HG02973 (cell line): ENCODE results near the gene SULT6B1.
"Not testable (repeated sequence)": the region's sequence is repeated elsewhere in the genome, so short reads cannot be mapped to it uniquely, and the experiment has no call there.

ENCODE experiments used
- ATAC-seq: cut with Tn5 transposase; IDR thresholded peaks from one replicate; pipeline ENCODE4 v1.9.1; 2021; ENCODE audit warnings: moderate library complexity; ENCODE audit not compliant: unreplicated experiment

The SULT6B1 gene

DNA sequence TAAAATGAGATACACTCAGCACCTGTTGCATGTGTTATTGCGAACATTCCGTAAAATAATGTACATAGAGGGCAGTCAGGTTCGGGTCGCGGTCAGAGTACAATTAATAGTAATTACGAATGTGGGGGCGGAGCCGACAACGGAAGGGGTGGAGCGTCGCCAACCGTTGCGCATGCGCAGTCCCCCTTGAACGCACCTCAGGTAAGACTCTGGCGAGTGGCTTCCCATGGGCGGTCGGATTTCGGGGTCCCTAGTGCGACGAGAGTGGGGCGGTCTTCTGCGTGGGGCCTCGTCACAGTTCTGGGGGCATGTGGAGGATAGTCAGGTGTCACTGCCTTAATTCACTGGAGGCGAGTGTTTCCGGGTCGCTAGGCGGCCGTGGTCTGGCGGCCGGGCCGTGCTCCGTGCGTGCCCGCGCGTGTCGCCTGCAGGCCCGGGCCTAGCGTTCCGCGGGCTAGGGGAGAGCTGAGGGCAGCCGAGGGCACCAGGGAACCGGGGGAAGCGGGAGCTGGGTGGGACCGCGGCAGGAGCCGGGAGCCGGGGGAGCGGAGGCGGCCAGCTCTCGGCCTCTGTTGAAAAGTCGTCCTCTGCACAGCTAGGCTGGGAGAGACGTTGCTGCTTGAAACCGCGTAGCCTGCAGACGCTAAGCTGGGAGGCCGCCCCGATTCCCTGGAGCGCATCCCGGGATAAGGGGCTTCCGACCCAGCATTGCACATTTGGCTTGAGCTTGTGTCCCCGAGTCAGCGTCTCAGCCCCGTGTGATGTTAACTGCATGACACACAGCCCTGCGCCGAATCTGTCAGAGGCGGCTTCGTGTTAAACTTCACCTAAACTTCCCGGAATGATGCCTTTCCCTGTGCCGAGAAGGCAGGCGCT lies 8.1 kb upstream of the SULT6B1 start, which contains the start of gene CEBPZOS:
Gene CEBPZOS (plus strand): TSS at position 177 of the 876 bp plus-strand sequence. CDS start 3,209 bp downstream, outside the sequence.
- ATAC-seq: peak; percentile 72

DNA sequence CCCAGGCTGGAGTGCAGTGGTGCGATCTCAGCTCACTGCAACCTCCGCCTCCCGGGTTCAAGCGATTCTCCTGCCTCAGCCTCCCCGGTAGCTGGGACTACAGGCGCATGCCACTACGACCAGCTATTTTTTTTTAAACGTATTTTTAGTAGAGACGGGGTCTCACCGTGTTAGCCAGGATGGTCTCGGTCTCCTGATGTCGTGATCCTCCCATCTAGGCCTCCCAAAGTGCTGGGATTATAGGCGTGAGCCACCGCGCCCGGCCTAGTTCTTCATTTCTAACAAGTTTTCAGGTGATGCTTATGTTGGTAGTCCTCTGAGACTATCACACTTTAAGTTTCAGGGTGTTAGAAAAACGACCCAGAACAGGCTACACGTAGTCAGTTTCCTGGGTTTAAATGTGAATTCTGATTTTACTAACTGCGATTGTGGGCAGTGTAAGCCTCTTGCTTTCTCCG lies 7.4 kb upstream of the SULT6B1 start:
- not testable (repeated sequence) for ATAC-seq

DNA sequence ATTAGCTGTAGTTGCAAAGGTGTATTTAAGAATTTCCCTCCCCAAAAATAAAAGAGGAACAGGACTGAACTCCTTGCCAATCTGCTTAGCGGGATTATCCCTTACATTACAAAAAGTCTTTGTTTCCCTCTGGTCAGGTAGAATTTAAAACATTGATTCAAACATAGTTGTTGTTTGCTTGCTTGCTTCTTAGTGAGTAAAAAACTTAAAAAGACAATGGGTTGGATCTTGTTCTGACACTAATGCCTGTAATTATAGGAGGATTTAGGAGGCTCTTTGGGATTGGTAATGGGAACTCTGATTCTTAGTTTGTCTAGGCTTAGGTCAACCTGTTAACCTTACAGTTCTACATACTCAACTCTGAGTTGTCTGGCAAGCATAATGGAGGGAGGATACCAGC lies 4.1 kb upstream of the SULT6B1 start:
- no peak for ATAC-seq

DNA sequence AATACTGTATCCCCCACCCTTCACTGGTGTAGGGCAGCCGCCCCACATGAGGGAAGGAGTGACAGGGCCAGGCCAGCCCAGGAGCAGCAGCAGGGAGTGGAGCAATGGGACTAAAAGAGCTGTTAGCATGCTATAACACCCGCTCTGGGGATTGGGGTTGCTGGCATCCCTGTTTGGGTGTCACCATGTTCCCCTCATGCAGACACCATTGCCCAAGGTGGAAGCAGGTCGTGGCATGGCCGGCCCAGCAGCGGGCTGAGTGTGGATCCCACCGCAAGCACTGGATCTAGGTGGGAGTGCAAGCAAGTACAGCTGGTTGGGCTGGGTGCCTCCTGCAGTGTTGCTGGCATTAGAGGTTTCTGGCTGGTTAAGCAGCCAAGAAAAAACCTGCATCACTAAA lies 3.3 kb upstream of the SULT6B1 start:
- ATAC-seq: no peak

DNA sequence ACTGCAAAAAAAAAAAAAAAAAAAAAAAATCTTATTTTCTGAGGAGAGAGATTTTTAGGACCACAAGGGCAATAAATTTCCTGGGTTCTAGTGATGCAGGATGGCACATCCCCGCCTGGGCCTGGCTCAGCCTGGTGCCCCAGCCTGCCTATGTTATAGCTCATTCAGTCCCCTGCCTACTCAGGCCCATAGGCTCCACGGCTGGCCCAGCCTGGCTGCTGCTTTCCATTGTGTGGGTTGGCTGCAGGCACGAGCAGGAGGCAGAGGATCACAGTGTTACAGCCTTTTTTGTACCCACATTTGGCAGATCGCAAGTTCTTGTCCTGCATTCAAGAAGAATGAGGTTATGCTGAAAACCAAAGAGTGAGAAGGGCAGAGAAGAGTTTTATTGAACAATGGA lies 2.8 kb upstream of the SULT6B1 start:
- no peak for ATAC-seq

DNA sequence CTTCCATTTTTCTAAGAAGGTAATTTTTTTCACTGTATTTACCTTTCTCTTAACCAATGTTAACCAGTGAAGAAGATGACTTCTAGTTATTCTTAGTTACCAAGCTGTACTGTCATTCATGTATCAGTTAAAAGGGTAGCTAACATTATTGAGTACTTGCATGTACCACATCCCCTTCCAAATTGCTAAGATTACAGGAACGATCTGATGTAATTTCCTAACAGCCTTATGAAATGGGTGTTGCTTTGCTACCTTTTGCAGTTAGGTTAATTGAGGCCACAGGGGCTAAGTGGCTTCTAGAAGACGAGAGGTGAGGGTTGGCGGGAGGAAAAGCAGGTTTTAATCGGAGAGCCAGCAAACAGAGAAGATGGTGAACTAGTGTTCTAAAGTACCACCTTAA lies 1.8 kb upstream of the SULT6B1 start:
- ATAC-seq: no peak

DNA sequence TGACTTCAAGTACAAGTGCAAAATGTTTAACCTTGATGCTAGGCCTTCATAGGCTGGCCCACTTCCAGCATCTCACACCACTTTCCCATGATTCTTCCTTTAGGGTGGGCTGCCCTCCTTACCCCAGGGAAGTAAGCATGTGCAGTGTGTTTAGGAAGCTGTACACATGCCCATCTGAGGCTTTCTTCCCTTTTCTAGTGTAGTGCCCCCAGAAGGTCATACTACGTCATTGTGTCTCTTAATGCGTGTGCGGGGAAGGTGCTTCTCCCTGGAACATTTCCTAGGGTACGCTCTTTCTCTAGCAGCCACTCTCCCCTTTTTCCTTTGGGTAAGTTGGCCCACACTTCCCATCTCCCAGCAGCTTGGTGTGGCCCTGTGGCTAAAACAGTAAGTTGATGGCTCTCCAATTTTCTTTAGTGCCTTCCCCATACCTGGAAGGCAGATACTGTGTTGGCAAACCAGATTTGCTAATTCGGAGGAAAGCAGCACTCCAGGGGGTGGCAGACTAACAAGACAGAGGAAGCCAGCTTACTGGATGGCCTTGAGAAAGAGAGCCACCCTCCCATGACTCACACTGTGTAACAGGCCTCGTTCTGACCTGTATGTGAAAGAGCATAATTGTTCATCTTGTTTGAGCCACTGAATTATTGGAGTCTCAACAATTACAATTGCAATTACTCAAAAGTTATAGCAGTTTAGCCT lies 1.1 kb upstream of the SULT6B1 start:
- no peak for ATAC-seq

DNA sequence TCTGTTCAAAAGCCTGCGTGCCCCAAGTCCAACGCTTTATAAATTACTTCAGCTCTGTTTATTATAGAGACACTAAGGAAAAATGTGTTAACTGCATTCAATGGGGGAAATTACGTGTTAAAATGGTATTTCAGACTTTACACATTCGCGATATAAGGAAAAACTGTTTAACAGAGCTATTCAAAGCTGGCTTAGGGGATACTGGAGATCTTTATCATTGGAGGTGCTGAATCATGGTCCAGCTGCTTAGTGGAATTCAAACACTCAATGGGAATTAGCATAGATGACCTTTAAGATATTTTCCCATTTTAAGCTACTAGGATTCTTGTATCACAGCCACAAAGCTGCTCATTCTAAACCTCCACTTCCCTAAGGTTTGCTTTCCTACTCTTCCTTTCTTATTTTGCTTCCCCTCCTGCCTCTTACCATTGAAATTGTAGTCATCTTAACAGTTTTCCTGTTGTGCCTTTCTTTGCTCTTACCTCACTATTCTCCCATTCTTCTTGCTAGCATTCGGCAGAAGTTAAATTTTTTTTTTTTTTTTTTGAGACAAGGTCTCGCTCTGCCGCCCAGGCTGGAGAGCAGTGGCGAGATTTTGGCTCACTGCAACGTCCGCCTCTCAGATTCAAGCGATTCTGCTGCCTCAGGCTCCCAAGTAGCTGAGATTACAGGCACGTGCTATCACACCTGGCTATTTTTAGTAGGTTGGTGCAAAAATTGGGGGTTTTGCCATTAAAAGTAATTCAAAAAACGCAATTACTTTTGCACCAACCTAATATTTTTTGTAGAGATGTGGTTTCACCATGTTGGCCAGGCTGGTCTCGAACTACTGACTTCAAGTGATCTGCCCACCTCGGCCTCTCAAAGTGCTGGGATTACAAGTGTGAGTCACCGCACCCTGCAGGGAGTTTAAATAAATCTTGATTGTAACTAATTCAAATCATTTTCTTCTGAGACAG lies 6.5 kb downstream of the SULT6B1 start:
- no peak for ATAC-seq

DNA sequence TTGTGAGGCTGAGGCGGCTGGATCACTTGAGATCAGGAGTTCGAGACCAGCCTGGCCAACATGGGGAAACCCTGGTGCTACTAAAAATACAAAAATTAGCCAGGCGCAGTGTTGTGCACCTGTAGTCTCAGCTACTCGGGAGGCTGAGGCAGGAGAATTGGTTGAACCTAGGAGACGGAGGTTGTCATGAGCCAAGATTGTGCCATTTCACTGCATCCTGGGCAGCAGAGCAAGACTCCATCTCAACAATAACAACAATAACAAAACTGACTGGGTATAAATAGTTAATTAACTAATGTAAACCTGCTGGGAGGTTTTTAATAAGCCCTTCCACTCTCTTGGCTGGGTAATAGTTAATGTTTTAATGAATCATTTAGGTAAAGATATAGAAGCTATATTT lies 7.8 kb downstream of the SULT6B1 start:
- no peak for ATAC-seq

DNA sequence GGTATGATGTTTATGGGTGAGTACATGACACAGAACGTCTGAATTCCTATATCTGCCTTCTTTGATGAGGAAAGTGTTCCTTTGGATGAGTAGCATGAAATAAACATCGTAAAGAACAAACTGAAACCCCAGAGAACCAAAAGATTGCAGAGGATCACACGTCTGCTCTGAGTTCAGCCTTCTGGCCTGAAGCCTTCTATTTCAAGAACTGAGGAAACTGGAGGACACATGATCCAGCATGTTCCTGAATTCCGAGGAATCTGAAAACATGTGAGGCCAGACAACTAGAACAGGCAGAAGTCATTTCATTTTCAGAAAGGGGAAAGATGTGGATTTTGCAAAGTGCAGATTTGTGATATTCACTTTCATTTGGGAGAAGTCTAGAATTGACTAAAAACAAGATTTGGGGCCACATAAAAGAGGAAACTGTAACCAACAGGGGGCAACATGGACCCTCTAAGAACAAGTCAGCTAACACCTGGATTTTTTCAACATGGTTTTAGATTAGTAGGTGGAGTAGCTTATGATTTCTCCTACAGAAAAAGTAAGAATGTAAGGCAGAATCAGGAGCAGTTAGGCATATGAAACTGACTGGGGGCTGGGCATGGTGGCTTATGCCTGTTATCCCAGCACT lies 8.3 kb downstream of the SULT6B1 start:
- ATAC-seq: no peak

DNA sequence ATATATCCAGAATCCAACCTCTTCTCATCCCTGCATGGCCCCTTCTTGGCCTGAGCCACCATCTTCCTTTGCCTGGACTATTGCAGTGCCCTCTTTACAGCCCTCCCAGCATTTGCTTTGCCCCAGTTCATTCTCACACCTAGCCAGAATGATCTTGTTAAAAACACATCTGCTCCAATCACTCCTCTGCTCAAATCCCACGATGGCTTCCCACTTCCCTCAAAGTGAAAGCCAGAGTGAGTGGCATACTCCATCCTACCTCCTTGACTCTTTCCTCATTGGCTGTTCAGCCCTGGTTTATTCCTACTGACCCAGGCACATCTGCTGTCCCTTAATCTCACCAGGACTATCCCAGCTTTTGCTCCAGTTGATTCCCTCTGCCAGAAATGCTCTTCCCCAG lies 14.7 kb downstream of the SULT6B1 start:
- no peak for ATAC-seq

DNA sequence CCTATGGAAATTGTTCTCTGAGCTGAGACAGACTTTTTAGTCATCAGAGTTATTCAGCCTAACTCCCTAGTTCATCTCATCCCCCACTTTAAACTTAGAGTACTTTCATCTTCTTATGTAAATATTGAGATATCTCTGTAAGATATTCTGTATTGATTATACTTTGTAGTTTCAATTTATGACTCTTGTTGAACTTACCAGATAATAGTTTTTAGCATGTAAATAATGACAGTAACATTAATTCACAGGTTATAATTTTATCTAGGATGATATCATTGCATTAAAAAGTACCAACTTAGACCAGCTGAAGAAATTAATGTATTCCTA lies 16.9 kb downstream of the SULT6B1 start:
- ATAC-seq: no peak

DNA sequence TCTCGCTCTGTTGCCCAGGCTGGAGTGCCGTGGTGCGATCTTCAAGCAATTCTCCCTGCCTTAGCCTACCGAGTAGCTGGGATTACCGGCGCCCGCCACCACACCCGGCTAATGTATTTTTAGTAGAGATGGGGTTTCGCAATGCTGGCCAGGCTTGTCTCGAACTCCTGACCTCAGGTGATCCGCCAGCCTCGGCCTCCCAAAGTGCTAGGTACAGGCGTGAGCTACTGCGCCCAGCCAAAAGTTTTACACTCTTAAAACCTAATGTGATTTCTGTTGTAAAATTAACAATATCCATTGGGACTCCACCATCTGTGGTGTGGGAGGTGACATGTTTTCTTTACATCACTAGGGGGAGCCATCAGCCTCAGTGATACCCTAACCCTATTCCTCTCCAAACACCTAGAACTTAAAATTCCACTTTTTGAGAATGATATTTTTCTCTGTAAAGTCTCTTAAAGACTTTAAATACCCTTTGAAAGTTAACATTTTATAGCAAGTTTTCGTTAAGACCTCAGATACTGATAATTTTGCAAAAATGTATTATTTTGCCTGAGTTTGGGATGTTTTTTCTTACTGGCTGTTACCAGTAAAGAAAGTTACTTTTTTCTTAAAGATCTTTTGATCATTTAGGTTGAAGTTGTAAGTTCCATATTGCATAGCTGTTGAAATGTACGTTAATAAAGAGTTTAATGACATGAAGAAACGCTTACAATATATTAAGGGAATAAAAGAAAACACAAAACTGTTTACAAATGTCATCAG lies 20.1 kb downstream of the SULT6B1 start:
- ATAC-seq: peak; percentile 66

DNA sequence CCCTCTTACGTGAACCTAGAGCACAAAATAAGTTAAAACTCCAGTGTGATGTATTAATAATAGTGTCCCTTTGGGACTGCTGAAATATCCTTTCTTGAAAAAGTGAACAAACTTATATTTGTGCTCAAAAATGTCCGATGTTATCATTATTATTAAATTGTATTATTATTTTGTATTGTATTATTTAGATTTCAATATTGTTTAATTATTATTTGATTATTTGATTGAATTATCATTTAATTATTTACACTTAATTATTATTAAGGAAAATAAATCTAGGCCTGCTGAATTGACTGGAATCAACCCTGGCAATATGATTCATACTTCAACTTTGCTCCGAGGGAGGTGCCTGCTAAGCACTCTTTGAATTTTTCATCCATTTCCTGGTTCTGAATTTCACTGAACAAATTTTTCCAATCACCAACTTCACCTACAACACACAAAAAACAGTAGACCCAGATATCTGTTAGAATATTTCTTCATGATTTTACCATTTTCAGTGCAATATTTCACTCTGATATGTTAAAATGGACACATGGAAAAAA lies 20.8 kb downstream of the SULT6B1 start:
- ATAC-seq: no peak

DNA sequence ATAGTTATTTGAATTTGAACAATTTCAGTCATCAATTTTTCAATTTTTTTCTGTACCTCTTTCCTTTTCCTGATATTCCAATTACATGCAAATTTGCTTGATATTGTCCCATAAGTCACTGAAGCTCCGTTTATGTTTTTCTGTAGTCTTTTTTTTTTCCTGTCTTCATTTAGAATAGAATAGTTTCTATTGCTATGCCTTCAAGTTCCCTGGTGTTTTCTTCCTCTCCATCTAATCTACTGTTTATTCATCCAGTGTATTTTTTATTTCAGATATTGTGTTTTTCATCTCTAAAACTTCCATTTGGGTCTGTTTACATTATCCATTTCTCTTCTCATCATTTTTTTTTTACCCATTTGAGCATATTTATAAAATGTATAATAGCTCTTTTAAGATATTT lies 23.7 kb downstream of the SULT6B1 start:
- no peak for ATAC-seq

DNA sequence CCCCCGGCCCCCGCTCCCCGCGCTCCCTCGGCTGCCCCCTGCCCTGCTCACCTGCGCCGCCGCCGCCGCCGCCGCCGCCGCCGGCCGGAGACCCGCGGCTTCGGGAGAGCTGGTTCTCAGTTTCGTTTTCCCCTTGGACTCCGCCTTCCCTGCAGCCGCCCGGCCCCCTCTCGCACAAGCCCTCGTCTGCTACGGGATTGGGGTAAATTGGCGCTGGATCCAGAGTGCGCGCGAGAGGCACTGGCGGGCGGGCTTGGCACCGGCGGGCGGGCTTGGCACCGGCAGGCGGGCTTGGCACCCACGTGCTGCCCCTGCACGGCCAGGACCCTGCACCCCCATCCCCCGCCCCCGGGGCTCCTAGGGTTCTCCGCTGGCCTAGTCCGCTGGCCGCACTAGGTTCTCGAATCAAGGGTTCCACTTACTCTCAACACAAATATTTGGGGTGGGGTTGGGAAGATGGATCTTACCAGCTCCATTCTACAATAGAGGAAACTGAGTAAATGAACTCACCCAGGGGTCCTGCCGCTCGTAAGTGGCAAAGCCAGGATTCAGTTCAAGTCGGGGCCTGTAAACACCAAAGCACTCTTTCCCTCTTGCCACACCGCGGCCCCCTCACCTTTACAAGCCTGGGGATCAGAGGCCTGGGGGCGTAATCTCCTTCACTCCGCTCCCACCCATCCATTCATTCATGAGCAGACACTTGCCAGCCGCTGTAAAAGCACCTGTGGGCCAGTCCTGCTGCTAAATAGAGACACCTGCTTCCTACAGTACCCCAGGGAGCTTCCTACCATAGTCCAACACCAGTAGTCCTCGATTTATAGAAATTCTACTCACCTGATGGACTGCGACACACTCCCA lies 31.4 kb downstream of the SULT6B1 start, which contains the start of gene EIF2AK2:
Gene EIF2AK2 (minus strand): TSS at position 124 of the 858 bp plus-strand sequence. CDS start 9,174 bp downstream, outside the sequence.
- ATAC-seq: peak; percentile 85

DNA sequence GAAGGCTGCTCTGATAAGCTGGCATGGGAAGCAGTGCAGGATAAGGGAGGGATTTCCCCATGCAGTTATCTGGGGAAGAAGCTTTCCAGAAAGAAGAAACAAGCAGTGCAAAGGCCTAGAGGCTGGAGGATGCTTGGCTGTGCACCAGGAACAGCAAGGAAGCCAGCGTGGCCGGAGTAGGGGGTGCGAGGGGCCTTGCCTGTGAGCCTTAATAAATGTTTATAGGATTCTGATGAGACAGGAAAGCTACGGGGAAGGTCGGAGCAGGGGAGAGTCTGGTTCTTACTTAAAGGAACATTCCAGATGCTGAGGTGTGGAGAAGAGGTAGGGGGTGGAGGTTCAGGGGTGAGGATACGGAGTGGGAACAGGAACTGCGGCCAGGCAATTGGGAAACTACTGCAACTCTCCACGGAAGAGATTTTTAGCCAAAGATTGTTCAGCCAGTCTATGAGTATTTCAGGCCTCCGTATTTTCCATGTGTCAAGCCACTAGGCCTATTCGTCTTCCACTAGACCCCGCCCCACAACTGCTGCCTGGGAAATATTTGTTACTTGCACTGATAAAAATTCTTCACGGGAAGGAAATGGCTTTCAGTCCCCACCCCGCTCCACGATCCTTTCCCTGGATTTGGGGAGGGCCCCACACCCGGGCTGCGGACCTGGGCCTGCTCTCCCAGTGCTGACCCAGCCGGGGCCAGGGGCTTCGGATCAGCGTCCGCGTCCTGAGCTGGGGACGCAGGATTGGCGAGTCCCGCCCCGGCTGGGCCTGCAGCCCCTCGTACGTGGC lies 32.2 kb downstream of the SULT6B1 start:
- peak; percentile 24 for ATAC-seq

DNA sequence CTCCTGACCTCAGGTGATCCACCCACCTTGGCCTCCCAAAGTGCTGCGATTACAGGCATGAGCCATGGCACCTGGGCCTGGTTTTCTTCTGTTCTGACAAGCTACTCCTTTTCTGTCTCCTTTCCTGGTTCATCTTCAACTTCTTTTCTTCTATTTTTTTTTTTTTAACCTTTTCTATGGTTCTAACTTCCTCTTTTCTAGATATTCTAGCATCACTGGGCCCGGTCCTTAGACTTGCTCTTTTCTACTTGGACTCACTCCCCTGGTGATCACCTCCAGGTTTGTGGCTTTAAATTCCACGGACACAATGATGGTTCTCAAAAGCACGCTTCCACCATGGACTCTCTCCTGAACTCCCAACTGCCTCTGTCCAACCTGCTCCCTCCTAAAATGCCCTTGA lies 33.7 kb downstream of the SULT6B1 start:
- ATAC-seq: no peak
